ENCODE measurements around the gene DAPL1.
"Not testable (repeated sequence)": the region's sequence is repeated elsewhere in the genome, so short reads cannot be mapped to it uniquely, and the experiment has no call there.

The DAPL1 gene

GRCh38 chr2:158825021-158825420 is 29.9 kb downstream of the DAPL1 start:
- no peak for DNase-seq

- no peak for DNase-seq
These were observed 31.8 kb downstream of the DAPL1 start for GRCh38 chr2:158826965-158827364.

- DNase-seq = no peak
These were observed 33.5 kb downstream of the DAPL1 start for GRCh38 chr2:158828378-158829164.

GRCh38 chr2:158829167-158829566 is 34.0 kb downstream of the DAPL1 start:
- no peak for DNase-seq

- no peak for DNase-seq
These were observed 35.1 kb downstream of the DAPL1 start for GRCh38 chr2:158830201-158830600.

GRCh38 chr2:158835431-158835830 is 40.3 kb downstream of the DAPL1 start:
- DNase-seq = no peak

GRCh38 chr2:158837645-158838044 is 42.5 kb downstream of the DAPL1 start:
- DNase-seq = no peak

- DNase-seq = no peak
These were observed 46.7 kb downstream of the DAPL1 start for GRCh38 chr2:158841850-158842249.

- DNase-seq = no peak
These were observed 50.3 kb downstream of the DAPL1 start for GRCh38 chr2:158845444-158845843.

- DNase-seq = no peak
These were observed 50.7 kb downstream of the DAPL1 start for GRCh38 chr2:158845859-158846258.

GRCh38 chr2:158847526-158847925 is 52.4 kb downstream of the DAPL1 start:
- DNase-seq = not testable (repeated sequence)

GRCh38 chr2:158848031-158848970 is 53.2 kb downstream of the DAPL1 start:
- DNase-seq = not testable (repeated sequence)

GRCh38 chr2:158860179-158860578 is 65.1 kb downstream of the DAPL1 start:
- not testable (repeated sequence) for DNase-seq

GRCh38 chr2:158861626-158862025 is 66.5 kb downstream of the DAPL1 start:
- not testable (repeated sequence) for DNase-seq

GRCh38 chr2:158865469-158865868 is 70.4 kb downstream of the DAPL1 start:
- DNase-seq = not testable (repeated sequence)
